ENCODE data around the gene F11. TPM values are rescaled to one million over a fixed set of nuclear protein-coding genes. Genes with fewer than 3 reads are reported as not detected.

F11 gene
- total RNA-seq, 2 experiments from 2014 or later: not detected

- ATAC-seq (ENCODE audit: poor library complexity): no peak
- Histone ChIP-seq H3K9me3 (ENCODE audit: control insufficient read depth in 1 of 2, insufficient read depth in 1 of 2, low read length in 2 of 2) (peaks cover 12 to 24% of the 10 kb centered on the region in 2 experiments), H3K4me3 (ENCODE audit: low read length) (no peak within 1 kb of the TSS), H3K27me3 (ENCODE audit: control insufficient read depth in 1 of 2, insufficient read depth in 2 of 2, low read length in 2 of 2) (peaks cover 0 to 4% of the 10 kb centered on the region in 2 experiments), H3K36me3 (ENCODE audit: insufficient read depth, low read length) (no peaks in the 10 kb centered on the region), H3K27ac (ENCODE audit: low read depth in 1 of 2, low read length in 2 of 2) (no peak within 1 kb of the TSS), H3K4me1 (ENCODE audit: insufficient read depth, low read length) (no peaks in the 10 kb centered on the region)
- Mint-ChIP-seq H3K9me3 (peaks cover 5% of the 10 kb centered on the region), H3K27ac (no peak within 1 kb of the TSS), H3K4me3 (no peak within 1 kb of the TSS), H3K27me3 (no peaks in the 10 kb centered on the region), H3K4me1 (ENCODE audit: low read depth) (no peaks in the 10 kb centered on the region), H3K36me3 (ENCODE audit: low read depth) (peaks cover 45% of the 10 kb centered on the region)
- POLR2A ChIA-PET: no interaction called here
- DNase-seq: no peak
- intact Hi-C loops (cut with DNase I, micrococcal nuclease): no loop called here
- CTCF ChIA-PET: no interaction called here
- TF ChIP-seq, protein P1, sequence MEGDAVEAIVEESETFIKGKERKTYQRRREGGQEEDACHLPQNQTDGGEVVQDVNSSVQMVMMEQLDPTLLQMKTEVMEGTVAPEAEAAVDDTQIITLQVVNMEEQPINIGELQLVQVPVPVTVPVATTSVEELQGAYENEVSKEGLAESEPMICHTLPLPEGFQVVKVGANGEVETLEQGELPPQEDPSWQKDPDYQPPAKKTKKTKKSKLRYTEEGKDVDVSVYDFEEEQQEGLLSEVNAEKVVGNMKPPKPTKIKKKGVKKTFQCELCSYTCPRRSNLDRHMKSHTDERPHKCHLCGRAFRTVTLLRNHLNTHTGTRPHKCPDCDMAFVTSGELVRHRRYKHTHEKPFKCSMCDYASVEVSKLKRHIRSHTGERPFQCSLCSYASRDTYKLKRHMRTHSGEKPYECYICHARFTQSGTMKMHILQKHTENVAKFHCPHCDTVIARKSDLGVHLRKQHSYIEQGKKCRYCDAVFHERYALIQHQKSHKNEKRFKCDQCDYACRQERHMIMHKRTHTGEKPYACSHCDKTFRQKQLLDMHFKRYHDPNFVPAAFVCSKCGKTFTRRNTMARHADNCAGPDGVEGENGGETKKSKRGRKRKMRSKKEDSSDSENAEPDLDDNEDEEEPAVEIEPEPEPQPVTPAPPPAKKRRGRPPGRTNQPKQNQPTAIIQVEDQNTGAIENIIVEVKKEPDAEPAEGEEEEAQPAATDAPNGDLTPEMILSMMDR (IDR thresholded peaks at IDR 0.05): no peak
Measured at GRCh38 chr4:186227221-186227620, 38.8 kb upstream of the F11 start, which contains the start of gene KLKB1. TSS of gene KLKB1 (plus strand) at chr4:186227507. CDS start at chr4:186228196, 689 bp downstream.

DNA sequence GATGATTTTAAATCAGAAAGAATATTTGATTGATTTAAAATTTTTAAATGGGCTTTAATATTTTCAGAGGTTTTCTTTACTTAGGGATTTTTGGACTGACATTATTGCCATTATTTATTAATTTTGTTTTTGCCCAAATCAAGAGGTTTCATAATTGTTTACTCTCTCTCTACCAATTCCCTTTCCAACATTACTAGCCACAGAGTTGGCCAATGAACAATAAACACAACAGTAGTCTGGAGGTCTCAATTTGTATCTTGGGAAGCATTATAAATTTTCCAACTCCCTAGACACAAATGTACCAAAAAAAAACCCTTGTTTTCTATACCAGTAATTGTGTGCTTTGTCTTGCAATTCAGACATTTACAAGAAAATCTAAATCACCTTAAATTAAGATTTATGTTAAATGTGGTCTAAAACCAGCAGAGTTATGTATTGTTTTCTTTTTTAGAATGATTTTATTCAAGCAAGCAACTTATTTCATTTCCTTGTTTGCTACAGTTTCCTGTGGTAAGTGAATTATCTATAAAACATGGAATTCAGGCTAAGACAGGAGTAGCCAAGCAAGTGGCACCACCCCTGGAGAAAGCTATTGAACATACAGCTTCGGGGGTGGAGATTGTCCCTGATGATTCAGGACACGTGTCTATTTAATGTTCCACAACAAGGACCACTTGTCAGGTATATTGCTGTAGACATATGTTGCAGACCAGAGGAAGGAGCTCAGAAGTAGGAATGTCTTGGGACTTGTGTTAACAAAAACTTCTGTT lies 38.1 kb upstream of the F11 start:
- H3K4me3 Mint-ChIP-seq: no peak overlapping the region
- POLR2A ChIA-PET: no interaction called here

GRCh38 chr4:186228514-186228894 lies 37.5 kb upstream of the F11 start:
- peaks cover 0 to 4% of the 10 kb centered on the region in 2 experiments for H3K27me3 ChIP-seq (ENCODE audit: control insufficient read depth in 1 of 2, insufficient read depth in 2 of 2, low read length in 2 of 2)
- DNase-seq (no peak), ATAC-seq (ENCODE audit: poor library complexity) (no peak)
- no peak overlapping the region for H3K4me3 ChIP-seq (ENCODE audit: low read length)
- Mint-ChIP-seq H3K36me3 (ENCODE audit: low read depth) (peaks cover 33% of the 10 kb centered on the region), H3K9me3 (peaks cover 5% of the 10 kb centered on the region), H3K4me3 (no peak overlapping the region), H3K27me3 (no peaks in the 10 kb centered on the region), H3K4me1 (ENCODE audit: low read depth) (no peaks in the 10 kb centered on the region), H3K27ac (no peak overlapping the region)
- TF ChIP-seq, protein P1 (IDR thresholded peaks at IDR 0.05): no peak
- H3K9me3 ChIP-seq (ENCODE audit: control insufficient read depth in 1 of 2, insufficient read depth in 1 of 2, low read length in 2 of 2): peaks cover 12 to 24% of the 10 kb centered on the region in 2 experiments
- POLR2A ChIA-PET: no interaction called here
- H3K36me3 ChIP-seq (ENCODE audit: insufficient read depth, low read length): no peaks in the 10 kb centered on the region
- H3K4me1 ChIP-seq (ENCODE audit: insufficient read depth, low read length): no peaks in the 10 kb centered on the region
- intact Hi-C loops (cut with DNase I, micrococcal nuclease): no loop called here
- CTCF ChIA-PET: no interaction called here
- no peak overlapping the region for H3K27ac ChIP-seq (ENCODE audit: low read depth in 1 of 2, low read length in 2 of 2)

More for the DNA sequence above, 38.1 kb upstream of the F11 start:
- Histone ChIP-seq H3K9me3 (ENCODE audit: control insufficient read depth in 1 of 2, insufficient read depth in 1 of 2, low read length in 2 of 2) (peaks cover 12 to 24% of the 10 kb centered on the region in 2 experiments), H3K36me3 (ENCODE audit: insufficient read depth, low read length) (no peaks in the 10 kb centered on the region), H3K27me3 (ENCODE audit: control insufficient read depth in 1 of 2, insufficient read depth in 2 of 2, low read length in 2 of 2) (peaks cover 0 to 4% of the 10 kb centered on the region in 2 experiments), H3K27ac (ENCODE audit: low read depth in 1 of 2, low read length in 2 of 2) (no peak overlapping the region), H3K4me1 (ENCODE audit: insufficient read depth, low read length) (no peaks in the 10 kb centered on the region), H3K4me3 (ENCODE audit: low read length) (no peak overlapping the region)
- no peak for ATAC-seq (ENCODE audit: poor library complexity)
- no peak for DNase-seq
- Mint-ChIP-seq H3K4me1 (ENCODE audit: low read depth) (no peaks in the 10 kb centered on the region), H3K27me3 (no peaks in the 10 kb centered on the region), H3K9me3 (peaks cover 5% of the 10 kb centered on the region), H3K36me3 (ENCODE audit: low read depth) (peaks cover 38% of the 10 kb centered on the region), H3K27ac (no peak overlapping the region)
- intact Hi-C loops (cut with DNase I, micrococcal nuclease): no loop called here
- TF ChIP-seq, protein P1 (IDR thresholded peaks at IDR 0.05): no peak
- CTCF ChIA-PET: no interaction called here
